RWPE2 (cell line): Measurements from ENCODE around the gene ITPK1.

Source experiments
- ATAC-seq: fragments of 200-7000 bp; cut with Tn5 transposase; 3 replicates; pipeline ENCODE4 v1.9.1; 2021; ENCODE audit warnings: low read depth
- DNase-seq: peaks from one replicate; pipeline ENCODE4 v3.0.0-alpha.2; 2020; ENCODE audit warnings: low spot score
- H3K27ac ChIP-seq: fragments of 450-650 bp; 2 replicates; pipeline ENCODE4 v1.5.1; 2017; ENCODE audit warnings: mild to moderate bottlenecking; ENCODE audit not compliant: poor library complexity, severe bottlenecking
- H3K27me3 ChIP-seq: fragments of 250-450 bp; sonication (Bioruptor Pico); 2 replicates; pipeline ENCODE4 v1.5.1; 2021; ENCODE audit warnings: mild to moderate bottlenecking, moderate library complexity; ENCODE audit not compliant: insufficient read depth, poor library complexity, severe bottlenecking
- H3K36me3 ChIP-seq: fragments of 250-450 bp; sonication (Bioruptor Pico); 2 replicates; pipeline ENCODE4 v1.5.1; 2020; ENCODE audit warnings: low read depth, mild to moderate bottlenecking, moderate library complexity
- H3K4me1 ChIP-seq: fragments of 250-450 bp; sonication (Bioruptor Pico); 2 replicates; pipeline ENCODE4 v1.5.1; 2021; ENCODE audit warnings: mild to moderate bottlenecking, moderate library complexity; ENCODE audit not compliant: insufficient read depth, poor library complexity, severe bottlenecking
- H3K4me3 ChIP-seq: fragments of 250-450 bp; sonication (Bioruptor Pico); 2 replicates; pipeline ENCODE4 v1.5.1; 2021; ENCODE audit warnings: mild to moderate bottlenecking, moderate library complexity; ENCODE audit not compliant: severe bottlenecking
- H3K9me3 ChIP-seq: fragments of 250-450 bp; sonication (Bioruptor Pico); 2 replicates; pipeline ENCODE4 v1.5.1; 2021; ENCODE audit warnings: mild to moderate bottlenecking, moderate library complexity; ENCODE audit not compliant: severe bottlenecking
- TF ChIP-seq, protein P1 (sequence below): fragments of 450-650 bp; IDR thresholded peaks from one replicate; pipeline ENCODE4 v1.5.1; 2017; ENCODE audit warnings: mild to moderate bottlenecking, moderate library complexity; ENCODE audit not compliant: poor library complexity, severe bottlenecking

ITPK1 gene

DNA sequence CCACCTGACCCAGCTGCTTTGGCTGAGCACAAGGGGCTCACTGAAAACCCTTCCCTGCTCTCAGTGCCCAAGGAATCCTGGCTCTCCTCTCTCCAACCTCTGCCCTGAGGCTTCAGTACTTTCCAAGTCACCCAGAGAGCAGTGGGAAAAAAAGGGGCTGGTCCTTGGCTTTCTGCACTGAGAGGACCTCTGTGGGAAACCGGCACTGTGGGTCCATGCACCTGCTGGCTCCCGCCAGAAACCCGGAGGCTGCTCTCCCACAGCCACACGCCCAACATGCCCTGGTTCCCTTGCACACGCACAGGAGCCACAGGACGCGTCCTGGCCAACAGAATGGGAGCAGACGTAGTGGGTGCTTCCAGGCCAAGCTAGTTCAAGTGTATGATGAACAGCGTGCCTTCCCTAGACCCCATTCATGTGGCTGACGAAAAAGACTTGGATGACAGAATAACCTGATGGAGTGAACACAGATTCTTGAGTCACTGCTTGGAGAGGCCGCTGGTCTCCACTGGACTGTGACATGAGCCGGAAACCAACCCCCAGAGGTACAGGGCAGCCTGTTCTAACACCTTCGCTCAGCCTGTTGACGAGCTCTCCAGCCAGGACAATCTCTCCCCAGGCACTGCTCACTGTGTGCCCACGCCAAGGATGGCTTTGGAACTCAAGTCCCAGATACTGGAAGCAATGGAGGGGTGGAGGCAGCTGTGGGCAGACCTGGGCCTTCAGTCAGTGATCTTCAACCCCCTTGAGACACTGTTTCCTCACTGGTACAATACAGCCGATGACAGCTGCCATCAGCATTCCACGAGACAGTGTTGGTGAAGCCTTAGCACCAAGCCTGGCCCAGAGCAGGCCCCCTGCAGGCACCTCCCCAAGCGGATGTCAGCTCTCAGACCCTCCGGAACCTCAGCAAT is 87.7 kb downstream of the ITPK1 start:
- Histone ChIP-seq H3K4me1 (peaks cover 12% of the 10 kb centered on the region), H3K27ac (no peak overlapping the region), H3K4me3 (no peak overlapping the region), H3K9me3 (no peaks in the 10 kb centered on the region), H3K36me3 (peaks cover 10% of the 10 kb centered on the region; the same call in 1 of the 2 replicates), H3K27me3 (no peaks in the 10 kb centered on the region)
- ATAC-seq (no peak), DNase-seq (no peak)
- TF ChIP-seq, protein P1, sequence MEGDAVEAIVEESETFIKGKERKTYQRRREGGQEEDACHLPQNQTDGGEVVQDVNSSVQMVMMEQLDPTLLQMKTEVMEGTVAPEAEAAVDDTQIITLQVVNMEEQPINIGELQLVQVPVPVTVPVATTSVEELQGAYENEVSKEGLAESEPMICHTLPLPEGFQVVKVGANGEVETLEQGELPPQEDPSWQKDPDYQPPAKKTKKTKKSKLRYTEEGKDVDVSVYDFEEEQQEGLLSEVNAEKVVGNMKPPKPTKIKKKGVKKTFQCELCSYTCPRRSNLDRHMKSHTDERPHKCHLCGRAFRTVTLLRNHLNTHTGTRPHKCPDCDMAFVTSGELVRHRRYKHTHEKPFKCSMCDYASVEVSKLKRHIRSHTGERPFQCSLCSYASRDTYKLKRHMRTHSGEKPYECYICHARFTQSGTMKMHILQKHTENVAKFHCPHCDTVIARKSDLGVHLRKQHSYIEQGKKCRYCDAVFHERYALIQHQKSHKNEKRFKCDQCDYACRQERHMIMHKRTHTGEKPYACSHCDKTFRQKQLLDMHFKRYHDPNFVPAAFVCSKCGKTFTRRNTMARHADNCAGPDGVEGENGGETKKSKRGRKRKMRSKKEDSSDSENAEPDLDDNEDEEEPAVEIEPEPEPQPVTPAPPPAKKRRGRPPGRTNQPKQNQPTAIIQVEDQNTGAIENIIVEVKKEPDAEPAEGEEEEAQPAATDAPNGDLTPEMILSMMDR = no peak

DNA sequence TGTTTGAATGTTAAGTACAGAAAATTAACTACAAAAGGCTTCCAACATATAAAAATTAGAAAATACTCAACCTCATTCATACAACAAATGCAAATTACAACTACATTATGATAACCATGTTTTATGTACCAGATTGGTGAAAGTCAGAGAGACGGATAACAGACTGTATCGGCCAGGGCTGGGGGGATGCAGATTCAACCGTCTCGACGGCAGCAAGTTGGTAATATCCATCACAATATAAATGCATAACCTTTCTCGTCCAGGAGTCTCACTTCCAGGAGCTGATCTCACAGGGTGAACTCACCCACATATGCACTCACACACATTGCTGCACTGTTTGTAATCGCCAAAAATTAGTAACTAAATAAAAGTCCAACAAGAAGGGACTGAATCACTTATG is 89.4 kb downstream of the ITPK1 start:
- ATAC-seq (no peak), DNase-seq (no peak)
- H3K27ac ChIP-seq = no peak overlapping the region
- no peaks in the 10 kb centered on the region for H3K27me3 ChIP-seq
- peaks cover 10% of the 10 kb centered on the region; the same call in 1 of the 2 replicates for H3K36me3 ChIP-seq
- TF ChIP-seq, protein P1 = no peak
- no peaks in the 10 kb centered on the region for H3K9me3 ChIP-seq
- H3K4me1 ChIP-seq = no peaks in the 10 kb centered on the region
- no peak overlapping the region for H3K4me3 ChIP-seq

DNA sequence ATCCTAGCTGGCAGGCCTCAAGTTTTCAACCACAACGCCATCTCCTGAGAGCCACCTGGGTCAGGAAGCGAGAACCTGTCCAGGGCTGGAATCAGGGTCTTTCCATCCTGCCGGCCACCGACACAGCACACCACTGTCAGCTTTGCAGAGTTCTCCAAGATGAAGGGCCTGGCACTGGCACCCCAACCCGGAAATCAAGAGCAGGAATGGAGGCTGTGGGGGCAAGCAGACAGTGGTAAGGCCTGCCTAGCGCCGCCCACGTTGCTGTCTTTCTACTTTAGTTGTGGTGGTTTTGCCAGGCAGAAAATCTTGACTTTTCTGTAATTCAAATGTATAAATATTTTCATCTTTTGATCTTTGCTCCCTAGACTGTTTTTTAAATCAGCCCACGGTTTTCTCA is 90.7 kb downstream of the ITPK1 start:
- Histone ChIP-seq H3K36me3 (peaks cover 10% of the 10 kb centered on the region; the same call in 1 of the 2 replicates), H3K27ac (no peak overlapping the region), H3K4me1 (no peaks in the 10 kb centered on the region), H3K9me3 (no peaks in the 10 kb centered on the region), H3K4me3 (no peak overlapping the region), H3K27me3 (no peaks in the 10 kb centered on the region)
- no peak for DNase-seq
- TF ChIP-seq, protein P1 = no peak
- no peak for ATAC-seq

DNA sequence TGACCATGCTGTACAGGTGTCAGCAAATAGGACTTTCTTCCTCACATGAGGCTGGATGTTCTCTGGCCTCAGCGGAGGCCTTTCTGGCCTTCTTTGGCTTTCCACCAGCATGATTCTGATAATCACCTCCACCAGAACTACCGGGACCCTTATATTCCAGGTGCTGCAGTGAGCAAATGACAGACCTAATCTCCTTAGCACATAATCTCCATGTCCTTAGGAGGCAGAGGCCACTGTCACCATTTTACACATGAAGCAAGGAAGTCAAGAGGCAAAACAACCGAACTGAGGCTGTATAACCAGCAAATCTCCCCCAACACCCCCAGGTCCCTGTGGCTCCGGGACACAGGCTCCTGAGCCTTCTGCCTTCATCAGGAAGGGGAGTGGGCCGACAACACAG is 91.2 kb downstream of the ITPK1 start:
- TF ChIP-seq, protein P1 = no peak
- ATAC-seq (no peak), DNase-seq (no peak)
- Histone ChIP-seq H3K27ac (no peak overlapping the region), H3K27me3 (no peaks in the 10 kb centered on the region), H3K4me3 (no peak overlapping the region), H3K4me1 (no peaks in the 10 kb centered on the region), H3K36me3 (peaks cover 10% of the 10 kb centered on the region; the same call in 1 of the 2 replicates), H3K9me3 (no peaks in the 10 kb centered on the region)
